SIG-M5 (cell line): ENCODE data around the gene THBS1.

Source experiments
- DNase-seq: peaks from one replicate; lab custom pipeline; 2025; lab: John Stamatoyannopoulos, UW

THBS1 gene

DNA sequence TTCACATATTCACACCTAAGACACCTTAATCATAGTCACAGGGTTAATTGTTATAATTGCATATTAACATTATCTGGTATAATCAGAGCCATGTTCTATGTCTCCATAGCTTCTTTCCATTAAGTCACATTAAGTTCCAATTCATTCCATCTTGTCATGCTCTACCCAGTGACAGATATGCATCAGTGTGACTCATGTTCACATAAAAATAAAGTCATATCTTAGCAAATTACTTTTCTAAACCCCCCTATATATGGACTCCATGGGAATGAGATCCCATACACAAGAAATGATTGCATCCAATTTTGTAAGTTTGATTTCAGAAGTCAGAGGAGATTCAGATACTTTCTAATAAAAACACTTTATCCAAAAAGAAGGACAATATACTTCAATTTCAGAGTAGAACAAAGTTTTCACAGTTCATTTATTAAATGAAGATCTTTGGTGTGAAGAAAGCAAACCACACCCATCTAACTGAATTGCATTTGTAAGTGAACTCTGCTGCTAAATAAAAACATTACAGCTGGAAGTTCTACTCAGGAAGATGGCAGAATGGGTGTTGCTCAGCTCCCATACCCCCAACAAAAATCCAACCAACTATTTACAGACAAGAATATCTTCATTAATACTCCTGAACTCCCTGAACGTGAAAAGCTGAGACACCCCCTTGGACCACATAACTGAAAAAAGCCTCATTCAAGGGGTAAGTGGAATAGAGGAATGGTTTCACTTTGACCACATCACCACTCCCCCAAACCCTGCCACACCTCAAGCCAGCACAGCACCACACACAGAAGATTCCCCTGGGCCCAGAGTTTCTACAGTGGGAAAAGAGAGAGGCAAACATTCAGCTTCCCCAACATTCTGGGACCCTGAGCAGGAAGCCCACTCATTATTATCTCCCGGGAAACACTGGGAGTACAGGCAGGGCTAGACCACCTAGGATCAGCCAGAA, 27.6 kb downstream of the THBS1 start:
- DNase-seq = no peak

DNA sequence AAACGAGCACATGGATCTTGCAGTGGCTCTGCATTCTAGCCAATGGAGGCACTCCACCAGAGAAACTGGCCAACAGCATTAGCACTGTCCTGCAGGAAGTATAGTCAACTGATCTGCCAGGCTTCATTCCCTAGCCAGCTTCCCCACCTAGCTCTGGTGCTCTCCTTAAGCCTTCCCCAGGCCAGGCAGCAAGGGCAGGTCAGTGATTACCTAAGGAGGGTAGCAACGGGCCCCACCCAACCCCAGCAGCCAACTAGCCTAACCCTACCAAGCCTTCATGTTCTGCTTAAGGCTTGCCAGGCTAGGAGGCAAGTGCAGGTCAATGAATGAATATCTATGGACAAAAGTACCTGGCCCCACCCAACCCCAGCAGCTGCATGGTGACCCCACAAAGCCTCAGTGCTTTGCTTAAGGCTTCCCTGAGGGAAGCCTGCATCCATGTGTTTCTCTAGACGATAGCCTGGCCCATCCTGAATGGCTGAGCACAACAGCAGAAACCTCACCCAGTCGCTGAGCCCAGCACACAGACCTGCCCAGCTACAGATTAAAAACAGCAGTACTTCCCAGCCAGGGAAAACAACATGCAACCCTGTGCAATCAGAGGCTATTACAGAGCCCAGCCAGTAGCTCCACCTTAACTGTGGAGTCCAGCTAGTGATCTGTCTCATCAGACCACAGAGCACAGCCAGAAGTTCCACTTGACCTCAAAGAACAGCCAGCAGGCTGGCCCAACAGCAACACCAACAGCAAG, 28.5 kb downstream of the THBS1 start:
- no peak for DNase-seq

GRCh38 chr15:39610665-39611064, 29.8 kb downstream of the THBS1 start:
- DNase-seq = no peak

- no peak for DNase-seq
Observed at GRCh38 chr15:39613271-39613670, 32.4 kb downstream of the THBS1 start.

GRCh38 chr15:39613861-39614260, 33.0 kb downstream of the THBS1 start:
- DNase-seq = no peak

DNA sequence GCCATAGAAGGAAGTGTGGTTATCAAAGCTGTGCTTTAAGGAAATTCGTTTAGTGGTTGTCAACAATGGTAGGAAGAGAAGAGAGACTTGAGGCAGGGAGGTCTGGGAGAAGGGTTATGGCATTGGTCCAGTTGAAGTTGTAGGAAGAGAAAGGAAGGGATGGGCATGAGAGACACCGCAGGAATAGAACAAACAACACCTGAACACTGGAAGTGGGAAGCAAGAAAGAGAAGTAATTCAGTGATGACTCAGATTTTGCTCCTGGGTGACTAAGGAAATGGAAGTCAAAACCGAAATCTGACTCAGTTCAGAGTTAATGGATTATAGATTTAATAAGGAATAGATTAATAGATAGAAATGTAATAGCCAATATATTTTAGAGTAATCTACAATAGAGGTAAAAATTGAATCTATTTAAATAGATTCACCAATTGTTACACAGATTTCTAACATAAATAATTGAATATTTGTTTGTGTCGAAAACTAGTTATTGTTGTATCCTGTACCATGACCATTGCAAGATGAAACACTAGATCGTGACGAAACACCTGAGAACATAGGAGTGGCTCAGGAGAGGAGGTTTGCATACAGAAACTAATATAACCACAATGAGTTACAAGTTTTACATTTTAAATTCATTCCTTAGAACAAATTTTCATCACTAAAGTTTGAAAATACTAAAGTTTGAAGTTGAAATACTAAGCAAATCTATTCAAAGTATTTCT, 36.0 kb downstream of the THBS1 start:
- no peak for DNase-seq

DNA sequence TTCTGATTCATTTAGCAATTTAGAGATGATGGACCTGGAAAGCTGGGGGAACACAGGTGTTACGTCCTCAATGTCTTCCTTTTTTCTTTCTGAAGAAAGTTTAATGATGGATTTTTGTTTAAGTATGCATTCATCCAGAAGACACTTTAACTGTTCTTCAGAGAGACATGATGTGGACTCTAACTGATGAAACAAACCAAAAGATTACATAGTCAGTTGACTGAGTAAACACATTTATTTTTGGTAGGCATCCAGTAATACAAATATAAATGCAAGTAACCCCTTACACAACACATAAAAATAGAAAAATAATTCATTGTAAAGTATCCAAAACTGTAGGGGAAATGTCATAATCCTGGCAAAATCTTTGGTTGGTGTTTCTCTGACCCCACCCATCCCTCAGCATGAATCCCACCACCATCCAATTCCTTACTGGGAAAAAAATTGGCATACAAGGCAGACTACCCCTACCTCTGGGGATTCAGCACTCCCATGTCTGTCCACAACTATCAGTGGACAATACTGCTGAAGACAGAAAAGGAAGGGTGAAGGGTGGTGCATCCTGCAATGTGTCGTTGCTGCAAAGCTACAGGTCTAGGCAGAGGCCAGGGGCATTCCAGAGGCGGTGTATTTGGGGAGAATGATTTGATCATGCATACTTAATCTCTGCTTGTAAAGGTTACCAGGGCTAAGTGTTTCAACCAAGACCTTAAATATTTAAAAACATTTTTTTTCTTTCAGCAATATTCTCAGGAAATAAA, 37.4 kb downstream of the THBS1 start:
- no peak for DNase-seq

DNA sequence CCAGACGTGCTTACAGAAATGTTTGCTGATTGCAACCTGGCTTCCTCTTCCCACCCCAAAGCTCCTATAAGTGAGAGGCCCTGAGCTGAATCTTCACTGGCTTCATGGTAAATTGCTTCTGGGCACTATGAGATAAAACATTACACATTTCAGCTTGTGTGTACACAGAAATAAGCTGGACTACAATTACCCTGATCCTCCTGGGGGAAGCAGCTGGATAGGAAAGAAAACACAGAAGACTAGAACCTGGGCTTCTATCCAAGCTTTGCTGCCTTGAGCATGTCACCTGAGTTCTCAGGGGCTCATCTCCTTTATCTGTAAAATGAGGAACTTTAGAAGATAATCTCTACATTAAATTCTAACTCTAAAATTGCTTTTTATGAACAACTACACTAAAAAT, 40.3 kb downstream of the THBS1 start:
- DNase-seq = no peak

- DNase-seq = no peak
Observed at GRCh38 chr15:39621976-39622375, 41.1 kb downstream of the THBS1 start.

- DNase-seq = no peak
Observed at GRCh38 chr15:39622660-39623516, 42.0 kb downstream of the THBS1 start.

GRCh38 chr15:39623529-39623931, 42.7 kb downstream of the THBS1 start:
- no peak for DNase-seq

GRCh38 chr15:39624806-39625205, 43.9 kb downstream of the THBS1 start:
- DNase-seq = no peak

DNA sequence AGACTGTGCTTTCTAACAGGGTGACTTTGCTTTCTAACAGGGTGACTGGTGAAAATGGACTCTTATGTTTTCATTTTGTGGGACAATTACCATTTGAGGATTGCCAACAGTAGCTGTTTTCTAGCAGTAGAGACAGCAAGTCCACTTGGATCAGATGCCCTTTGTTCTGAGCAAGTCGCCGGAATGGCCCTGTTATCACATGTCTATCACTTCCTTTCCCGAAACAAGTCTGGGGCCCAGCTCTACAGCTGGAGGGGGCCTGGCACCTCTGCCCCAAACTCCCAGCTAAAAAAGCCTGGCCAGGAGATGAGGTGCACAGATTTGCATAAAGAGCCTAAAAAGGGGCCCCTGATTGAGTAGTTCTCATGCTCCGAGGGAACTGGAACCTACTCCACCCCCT, 44.6 kb downstream of the THBS1 start:
- DNase-seq = no peak

DNA sequence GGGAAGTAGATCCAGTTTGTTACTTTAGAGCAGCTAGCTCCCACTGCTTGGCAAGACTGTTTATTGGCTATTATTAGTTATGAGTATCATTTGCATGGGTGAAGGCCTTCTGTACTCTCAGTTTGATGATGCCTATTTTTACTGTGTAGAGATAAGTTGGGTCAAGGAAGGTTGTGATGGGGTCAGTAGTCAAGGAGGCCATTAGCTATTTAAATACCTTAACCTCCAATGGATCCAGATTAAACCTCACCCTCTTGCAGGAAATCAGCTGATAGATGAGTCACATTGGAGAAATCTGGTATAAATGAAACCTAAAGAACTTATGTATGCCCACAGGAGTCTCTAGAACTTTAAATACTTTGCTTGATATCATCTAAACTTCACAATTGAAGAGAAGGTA, 45.0 kb downstream of the THBS1 start:
- no peak for DNase-seq

- DNase-seq = no peak
Observed at GRCh38 chr15:39627451-39628143, 46.7 kb downstream of the THBS1 start.

GRCh38 chr15:39628144-39628508, 47.2 kb downstream of the THBS1 start:
- no peak for DNase-seq

GRCh38 chr15:39628546-39629257, 47.8 kb downstream of the THBS1 start:
- no peak for DNase-seq

GRCh38 chr15:39629371-39629770, 48.5 kb downstream of the THBS1 start:
- DNase-seq = no peak

DNA sequence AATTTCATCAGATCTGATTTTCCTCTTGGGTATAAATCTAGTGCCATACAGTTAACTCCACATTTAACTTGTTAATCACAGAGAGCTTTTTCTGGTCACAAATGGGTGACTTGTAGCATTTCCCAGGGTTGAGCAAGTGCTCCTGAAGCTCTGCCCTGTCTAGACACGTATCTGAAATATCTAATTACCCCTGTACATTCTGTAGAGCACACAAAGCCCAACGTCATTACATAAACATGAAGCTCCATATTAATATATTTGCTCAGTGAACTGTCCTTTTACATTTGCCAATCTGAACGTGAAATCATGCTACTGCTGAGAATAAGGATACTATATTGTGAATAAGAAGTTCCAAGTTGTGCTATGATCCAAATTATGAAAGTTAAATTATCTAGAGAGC, 49.0 kb downstream of the THBS1 start:
- no peak for DNase-seq

DNA sequence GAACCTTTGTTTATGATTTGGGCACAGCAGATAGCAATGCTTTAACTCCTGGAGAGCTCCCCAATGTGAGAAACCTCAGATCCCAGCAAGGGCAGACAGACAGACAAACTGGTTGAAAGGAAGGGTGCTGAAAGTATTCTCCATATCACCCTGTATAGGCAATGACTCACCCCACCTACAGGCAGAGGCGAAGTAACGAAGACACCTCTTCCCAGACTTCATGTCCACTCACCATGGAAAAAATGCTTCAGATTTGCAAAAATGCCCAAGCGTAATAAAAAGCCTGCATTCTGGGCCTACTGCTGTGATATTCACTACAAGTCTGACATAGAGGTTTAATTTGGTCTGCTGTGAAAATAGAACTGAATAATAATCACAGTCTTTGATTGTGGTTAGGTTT, 50.5 kb downstream of the THBS1 start:
- DNase-seq = no peak
